Measurements from ENCODE around the gene ALS2CL. TPM values are rescaled to one million over a fixed set of nuclear protein-coding genes. Genes with fewer than 3 reads are reported as not detected.
A peak's percentile ranks its signal among the peaks of the same experiment; 100 is the strongest.

The ALS2CL gene
- total RNA-seq, 1 donor from 2014 or later, result 5.8 TPM

DNA sequence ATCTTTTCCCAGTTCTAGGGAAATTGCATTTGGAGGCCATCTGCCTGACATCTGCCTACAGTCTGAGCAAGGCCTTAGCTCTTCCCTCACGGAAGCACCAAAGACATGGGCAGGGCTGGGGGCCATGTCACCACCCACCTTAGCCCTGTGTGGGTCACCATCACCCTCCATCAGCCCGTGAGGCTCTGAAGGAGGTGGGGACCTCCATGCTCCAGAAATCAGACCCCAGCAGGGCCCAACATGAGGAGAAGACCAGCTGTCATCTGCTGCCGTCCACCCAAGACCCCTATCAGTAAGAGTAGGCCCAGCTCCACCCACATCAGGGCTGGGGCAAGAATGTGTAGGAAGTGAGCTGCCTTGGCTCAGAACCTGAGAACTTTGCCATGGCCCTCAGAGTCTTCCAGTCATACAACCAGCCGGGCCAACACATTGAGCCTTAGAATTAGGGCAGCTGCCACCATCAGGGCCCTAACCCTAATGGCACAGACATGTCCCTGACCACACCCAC is 9.6 kb upstream of the ALS2CL start:
- no peak for DNase-seq (ENCODE audit: low read depth in 2 of 2)

DNA sequence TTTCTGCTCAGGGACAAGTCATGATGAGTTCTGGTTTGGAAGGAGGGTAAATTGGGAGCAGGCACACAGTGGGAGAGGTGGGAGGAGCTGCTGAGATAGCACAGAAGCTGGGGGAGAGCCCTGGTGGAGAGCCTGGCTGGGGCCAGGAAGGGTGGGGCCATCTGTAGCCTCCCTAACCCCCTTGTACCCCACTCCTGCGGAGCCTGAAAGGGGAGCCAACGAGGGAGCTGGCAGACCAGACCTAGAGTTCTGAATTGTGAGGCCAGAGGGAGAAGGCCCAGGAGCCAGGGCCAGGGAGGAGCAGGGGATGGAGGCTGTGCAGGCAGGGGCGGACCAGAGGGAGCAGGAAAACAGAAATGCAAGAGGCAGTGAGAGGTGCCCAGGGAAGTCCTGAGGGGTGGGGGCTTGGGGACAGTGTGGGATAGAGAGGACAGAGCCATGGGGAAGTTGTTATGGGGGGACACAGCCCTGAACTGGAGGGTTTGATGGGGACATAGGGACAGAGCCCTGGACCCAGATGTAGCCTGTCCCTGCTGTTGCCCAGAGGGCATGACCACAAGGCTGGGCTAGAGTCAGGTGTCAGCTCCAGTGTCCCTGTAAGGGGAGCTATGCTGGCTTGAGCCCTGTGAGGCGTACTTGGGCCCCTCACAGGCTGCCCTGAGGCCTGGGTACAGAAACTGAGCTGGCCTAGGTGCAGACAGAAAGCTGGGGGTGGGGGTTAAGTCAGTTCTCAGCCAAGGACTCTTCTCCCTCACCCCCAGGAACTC is 8.9 kb upstream of the ALS2CL start:
- no peak for DNase-seq (ENCODE audit: low read depth in 2 of 2)

DNA sequence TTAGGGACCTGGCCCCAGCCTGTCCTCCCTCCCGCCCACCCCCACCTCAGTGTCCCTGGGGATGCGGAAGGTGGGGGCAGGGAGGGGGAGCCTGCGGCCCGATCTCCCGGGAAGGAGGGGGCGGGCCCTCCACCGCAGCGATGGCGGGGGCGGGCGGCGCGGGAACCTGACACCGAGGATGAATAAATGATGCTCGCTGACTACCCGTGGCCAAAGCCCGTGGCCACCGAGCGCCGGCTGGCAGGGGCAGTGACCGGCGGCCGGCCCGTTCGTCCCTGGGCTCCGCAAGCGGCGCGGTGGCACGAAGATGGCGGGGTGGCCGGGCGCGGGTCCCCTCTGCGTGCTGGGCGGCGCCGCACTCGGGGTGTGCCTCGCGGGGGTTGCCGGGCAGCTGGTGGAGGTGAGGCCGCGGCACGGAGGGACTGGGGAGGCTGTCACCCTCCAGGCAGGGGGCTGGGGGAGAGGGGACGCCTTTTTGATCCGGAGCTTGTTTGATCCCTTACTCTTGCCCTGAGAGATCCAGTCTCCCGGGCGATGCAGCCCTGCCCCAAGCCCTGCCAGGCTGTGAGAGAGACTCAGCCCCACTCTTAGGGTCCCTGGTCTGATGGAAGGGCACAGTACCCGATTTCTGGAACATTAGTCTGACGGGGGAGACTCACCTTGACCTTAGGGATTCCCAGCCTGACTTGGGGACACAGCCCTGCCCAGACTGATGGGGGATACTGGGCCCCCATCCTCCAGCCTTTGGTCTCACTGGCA is 7.9 kb upstream of the ALS2CL start, which contains the start of gene TMIE:
TMIE (plus strand) TSS at position 212 of the 759 bp plus-strand sequence; CDS start at position 308, 96 bp downstream.
- DNase-seq (ENCODE audit: low read depth in 2 of 2), result no peak

DNA sequence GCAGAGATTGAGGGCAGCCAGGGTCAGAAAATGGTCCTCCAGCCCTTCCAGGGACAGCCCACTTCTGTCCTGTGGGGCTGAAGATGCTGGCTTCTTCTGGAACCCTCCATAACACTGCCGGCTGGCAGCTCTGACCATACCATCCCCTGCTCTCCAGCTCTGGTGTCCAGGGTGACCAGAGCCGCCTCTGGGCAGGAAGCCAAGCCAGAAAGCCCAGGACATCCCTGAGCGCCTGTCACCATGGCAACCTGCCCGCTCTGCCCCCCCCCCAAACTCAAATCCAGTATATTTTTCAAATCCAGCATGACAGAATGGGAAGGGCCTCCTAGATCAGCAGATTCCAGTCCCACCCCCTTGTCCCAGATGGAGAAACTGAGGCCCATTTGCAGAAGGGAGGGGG is 7.3 kb upstream of the ALS2CL start:
- DNase-seq (ENCODE audit: low read depth in 2 of 2), result peak in 1 of 2 donors; percentile 18

DNA sequence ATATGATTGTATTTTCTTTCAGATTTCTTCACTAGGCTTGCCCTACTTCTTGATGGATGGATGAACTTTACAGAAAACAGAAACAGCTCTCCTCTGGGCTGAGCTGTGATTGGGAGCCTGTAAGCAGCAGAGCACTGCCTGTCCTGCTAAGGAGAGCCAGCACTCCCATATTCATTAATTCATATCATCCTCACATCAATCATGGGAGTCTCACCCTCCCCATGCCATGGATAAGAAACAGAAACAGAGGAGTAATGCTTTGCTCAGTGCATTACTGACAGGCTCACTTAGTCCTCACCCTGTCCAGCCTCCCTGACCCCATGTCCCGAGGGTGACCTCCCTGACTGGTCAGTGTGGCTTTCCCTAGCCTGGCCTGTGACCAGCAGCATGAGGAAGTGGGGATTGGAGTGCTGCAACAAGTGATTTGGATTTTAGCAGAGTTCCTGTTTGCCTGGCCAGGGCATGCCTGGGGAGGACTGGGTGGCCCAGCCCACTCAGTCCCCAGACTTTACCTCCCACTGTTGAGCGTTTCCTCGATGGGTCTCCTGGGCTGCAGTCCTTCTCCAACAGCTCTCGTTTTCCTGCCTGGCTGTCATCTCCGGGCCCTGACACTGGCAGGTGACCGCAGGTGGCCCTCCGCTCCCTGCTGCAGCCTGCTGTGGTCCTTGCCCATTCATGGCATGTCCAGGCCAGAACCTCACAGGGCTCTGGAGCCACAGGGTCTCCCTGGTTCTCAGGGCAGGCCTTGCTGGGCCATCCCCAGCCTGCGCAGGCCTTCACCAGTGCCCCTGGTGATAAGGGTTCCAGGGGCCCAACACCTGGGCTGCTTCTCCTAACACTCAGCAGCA is 6.4 kb upstream of the ALS2CL start:
- DNase-seq (ENCODE audit: low read depth in 2 of 2), result no peak

DNA sequence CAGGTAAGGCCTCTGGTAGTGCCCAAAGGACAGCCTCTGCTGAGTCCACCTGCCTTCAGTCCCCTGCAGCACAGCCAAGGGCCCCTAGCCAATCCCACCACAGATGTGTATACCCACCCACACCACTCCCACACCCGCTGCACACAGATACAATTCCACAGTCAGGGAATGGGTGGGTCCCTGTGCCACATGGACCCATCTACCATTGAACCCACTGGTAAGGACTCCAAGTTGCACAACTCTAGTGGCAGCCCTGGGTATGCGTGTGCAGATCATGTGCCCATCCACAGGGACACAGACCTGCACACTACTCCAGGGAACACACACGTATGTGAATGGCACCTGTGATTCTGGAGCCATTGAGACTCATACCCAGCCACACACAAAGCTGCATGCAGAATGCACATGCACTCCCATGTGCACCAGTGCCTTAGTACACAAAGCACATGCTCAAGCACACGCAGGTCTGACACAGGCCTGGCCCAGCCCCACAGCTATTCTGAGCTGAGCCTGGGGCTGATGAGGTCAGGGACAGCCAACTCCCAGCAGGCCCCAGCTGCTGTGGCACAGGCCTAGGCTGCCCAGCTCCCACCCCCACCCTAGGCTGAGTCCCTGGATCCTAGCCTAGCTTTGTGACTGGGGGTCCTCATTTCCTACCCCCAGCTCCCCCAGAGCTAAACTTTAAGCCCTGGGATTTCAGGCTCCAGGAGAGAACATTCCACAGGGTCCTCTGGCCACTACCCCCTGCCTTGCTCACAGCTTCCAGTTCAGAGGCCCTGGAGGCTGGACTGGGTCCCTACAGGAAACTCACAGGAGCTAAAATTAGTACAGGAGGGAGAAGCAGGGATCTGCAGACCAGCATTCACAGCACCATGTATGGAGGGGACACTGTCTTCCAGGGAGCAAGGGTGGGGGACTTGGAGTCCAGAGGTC is 2.7 kb upstream of the ALS2CL start:
- DNase-seq (ENCODE audit: low read depth in 2 of 2), result peak; percentile 20 to 27

DNA sequence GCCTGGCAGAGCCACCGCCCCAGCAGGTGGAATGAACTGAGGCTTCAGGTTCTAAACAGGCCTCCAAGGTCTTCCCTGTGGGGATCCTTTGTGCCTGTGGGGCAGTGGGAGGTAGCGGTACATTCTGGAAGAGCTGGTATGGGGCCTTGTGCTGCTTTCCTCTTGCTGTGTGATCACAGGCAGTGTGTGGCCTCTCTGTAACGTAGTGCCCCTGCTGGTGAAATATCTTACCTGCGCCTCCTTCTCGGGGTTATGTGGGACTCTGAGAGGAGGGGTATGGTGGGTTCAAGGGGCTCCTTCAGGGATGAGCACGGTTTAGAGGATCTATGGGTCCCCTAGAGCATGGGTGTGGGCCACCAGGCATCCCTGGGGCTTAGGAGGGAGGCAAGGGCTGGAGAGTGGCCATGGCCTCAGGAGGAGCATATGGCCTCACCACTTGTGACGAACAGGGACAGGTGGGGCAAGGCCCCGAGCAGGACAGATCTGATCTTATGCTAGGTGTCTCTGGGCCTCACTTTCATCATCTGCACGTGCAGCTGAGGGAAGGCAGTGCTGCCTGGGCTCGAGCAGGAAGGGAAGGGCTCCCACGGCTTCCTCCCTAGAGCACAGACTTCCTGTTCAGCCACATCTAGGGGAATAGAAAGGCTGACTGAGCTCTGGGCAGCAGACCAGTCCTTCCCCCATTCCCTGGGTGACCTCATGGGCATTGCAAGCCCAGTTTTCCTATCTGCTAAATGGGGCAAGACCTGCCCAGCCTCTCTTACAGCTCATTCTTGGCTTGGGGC is 1.9 kb upstream of the ALS2CL start:
- DNase-seq (ENCODE audit: low read depth in 2 of 2), result peak; percentile 70 to 94

DNA sequence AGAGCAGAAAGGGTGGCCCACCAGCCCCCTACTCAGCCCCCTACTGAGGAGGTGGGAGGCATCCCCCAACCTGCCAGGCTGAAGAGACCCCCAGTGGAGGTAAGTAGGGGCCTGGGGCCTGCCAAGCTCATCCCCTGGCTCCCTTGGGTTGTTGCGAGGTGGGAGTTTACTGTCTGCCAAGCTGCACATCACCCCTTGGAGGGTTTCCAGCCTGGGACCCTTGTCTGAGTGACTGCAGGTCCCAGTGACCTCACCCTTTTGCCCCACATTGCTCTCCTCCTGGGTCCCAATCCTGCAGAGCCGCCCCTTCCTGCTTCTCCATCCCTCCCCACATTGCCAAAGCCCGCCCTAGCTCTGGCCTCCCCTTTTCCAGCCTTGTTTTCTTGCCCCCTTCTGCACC is 1.0 kb upstream of the ALS2CL start:
- no peak for DNase-seq (ENCODE audit: low read depth in 2 of 2)

DNA sequence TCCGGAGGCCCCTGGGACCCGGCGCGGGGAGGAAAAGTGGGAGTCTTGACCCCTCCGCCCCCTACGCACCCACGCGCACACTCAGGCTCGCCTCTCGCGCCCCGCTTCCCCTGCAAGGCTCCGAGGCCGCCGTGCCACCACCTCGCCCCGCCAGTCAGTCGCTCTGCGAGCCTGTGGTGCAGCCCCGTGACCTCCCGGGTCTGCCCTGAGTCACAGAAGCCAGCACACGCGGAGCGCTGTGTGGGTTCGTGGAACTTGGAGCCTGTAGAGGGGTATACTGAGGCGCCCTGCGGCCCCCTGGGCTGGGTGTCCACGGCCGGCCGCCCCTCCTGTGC is 380 bp upstream of the ALS2CL start:
- DNase-seq (ENCODE audit: low read depth in 2 of 2), result peak; percentile 10 to 28

DNA sequence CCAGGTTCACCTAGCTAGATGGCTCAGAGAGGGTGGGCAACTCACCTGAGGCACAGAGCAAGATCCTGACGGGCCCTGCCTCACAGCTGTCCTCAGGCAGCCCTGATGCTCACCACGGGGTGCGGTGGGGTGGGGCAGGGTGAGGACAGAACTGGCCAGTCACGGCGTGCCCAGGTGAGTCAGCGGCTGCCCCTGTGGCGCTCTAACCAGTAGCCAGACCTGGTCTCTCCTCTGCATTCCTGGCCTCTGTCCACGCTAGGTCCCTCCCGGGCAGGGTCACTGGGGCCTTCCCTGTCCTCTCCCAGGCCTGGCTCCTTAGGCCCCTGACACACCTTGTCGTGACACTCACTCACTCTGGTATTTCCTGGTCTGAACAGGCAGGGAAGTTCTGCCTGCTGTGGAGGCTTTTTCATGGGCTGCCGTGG is 901 bp downstream of the ALS2CL start:
- peak; percentile 12 to 46 for DNase-seq (ENCODE audit: low read depth in 2 of 2)

DNA sequence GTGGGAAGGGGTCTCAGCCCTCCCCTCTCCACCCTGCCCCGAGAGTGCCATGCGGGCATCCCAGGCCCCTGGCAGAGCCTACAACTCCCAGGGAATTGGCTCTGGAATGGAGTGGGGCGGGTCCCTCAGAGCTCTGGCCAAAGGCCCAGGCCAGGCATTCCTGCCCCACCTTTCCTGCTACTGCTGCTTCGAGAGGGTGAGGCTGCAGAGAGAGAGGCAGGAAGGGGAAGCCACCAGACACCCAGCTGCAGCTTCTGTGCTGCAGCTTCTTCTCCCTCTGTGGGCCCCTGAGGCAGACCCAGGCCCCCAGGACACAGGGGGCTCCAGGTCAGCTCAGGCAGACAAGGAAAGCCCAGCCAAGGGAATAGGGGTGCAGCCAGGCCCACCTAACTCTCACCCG is 2.7 kb downstream of the ALS2CL start:
- peak; percentile 14 to 18 for DNase-seq (ENCODE audit: low read depth in 2 of 2)

DNA sequence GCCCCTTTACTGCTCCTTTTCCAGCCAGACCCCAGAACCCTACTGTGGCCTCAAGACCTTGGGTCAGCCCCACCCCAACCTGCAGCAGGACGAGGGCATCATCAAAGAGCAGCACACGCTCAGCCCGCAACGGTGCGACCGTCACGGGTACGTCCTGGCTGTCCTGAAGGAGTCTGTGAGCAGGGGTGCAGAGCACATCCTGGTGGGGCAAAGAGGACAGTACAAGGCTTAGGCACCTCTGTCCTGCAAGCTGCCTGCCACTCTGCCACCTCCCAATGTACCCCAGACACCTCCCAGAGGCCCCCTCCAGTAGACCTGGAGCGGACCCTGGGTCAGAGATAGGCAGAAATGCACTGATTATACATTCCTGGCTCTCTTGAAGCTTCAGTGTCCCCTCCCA is 8.0 kb downstream of the ALS2CL start:
- no peak for DNase-seq (ENCODE audit: low read depth in 2 of 2)

DNA sequence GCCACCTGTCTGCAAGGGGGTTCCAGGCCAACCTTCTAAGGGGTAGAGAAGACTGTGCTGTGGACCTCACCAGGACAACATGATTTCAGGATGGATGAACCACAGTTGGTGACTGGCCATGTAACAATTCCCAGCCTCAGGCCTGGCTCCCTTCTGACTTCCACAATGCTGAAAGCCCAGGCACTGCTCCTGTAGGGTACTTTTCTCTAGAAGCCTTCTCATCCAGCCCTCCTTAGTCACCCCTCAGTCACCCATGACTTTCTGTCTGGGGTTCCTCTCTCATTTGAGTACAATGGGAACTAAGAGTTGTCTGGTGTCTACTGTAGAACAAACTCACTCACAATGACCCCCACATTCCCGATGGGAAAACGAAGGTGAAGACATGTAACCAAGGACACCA is 8.6 kb downstream of the ALS2CL start:
- no peak for DNase-seq (ENCODE audit: low read depth in 2 of 2)

DNA sequence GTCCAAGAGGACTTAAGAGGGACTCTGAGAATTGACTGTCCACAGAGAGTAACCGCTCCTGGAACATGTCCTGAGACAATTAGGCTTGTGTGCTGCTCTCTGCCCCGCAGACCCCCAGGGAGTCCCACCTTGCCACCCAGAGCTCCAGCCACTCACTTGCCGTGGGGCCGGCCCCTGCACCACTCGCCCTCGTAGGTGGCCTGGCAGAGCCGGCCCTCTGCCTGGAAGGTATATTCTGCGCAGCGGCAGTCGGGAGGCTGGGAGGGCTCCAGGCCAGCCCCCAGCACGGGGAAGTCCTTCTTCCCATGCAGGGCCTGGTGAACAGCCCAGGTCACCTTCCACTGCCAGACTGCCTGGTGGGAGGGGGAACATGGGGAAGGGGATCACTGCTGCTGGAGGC is 10.5 kb downstream of the ALS2CL start:
- DNase-seq (ENCODE audit: low read depth in 2 of 2), result no peak

DNA sequence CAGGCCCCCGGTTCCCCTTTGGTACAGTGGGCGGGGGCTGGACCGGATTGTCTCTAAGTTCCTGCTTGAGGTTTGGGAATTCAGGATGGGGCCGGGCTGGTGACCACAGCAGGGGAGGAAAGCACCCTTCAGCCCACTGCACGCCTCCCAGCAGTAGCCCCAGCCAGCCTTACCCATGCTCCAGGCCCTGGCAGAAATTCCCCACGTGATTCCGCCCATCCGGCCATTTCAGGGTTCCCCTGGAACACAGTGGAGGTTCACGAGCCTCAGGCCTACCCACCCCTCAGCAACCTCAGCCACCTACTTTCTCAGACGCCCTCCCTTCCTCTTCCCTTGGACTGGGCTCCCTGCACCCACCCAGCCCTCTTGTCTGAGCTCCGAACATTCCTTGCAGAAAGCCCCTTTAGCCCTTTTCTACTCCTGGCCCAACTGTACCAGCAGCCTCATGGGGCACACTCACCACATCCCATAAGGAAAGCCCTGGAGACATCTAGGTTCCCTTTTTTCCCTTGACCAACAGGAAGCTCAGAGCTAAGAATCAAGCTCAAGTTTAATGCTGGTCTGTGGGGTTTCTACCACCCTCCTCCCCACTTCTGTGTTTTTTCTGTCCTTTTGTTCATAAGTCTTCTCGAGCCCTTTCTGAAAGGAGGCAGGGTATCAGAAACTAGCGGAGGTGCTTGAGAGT is 11.5 kb downstream of the ALS2CL start:
- no peak for DNase-seq (ENCODE audit: low read depth in 2 of 2)

DNA sequence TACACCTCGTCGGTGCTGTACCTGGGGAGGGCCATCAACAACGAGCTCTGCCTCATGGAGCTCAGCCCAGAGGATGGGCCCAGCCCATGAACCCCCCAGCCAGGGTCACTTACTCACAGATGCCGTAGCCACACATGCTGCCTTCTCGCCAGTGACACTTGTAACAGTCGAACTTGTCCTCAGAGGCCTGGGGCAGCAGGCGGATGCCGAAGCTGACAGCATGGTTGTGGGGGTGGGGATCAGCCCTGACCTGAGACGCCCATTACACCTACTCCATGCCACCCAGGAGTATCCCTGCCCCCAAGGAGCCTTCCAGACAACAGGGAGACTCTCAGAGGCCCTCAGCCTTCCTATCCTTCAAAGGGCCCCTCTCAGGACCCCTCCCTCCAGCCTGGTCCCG is 12.1 kb downstream of the ALS2CL start:
- no peak for DNase-seq (ENCODE audit: low read depth in 2 of 2)

DNA sequence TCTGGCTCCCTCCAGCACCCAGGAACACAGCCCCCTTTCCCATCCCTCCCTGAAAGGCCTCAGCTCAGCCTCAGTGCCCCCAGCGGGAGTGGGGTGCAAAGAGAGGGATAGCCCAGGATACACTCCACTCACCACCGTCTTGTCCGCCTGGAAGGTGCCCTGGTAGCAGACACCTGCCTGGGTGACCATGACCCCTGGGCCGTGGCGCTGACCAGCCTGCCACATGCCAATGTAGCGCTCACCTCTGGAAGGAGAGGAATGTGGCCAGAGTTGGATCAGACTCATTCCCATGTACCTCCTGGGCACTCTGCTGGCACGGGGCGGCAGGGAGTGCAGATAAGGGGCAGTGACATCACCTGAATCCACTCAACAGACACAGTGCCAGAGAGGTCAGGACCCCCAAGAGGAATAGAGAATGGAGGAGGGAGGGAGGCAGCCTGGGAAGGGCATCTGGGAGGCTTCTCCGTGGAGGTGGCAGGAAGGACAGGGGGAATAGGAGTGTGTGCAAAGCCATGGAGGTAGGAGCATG is 13.1 kb downstream of the ALS2CL start:
- no peak for DNase-seq (ENCODE audit: low read depth in 2 of 2)

DNA sequence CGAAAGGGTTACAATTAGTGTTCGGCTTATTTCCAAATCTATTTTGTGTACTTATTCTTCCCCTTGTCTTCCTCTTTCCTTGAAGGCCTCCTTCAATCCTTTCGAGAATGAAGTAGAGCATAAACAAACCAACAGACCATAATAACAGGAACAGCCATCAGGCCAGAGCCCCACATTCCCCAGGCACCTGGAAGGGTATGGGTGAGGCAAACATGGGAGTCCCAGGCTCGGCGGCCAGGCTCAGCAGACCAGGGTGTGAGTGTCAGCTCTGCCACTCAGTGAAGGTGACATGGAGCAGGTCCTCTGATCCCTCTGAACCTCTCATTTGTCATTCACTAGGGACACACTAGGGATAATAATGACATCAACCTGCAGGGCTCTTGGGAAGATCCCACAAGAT is 13.8 kb downstream of the ALS2CL start:
- DNase-seq (ENCODE audit: low read depth in 2 of 2), result no peak

DNA sequence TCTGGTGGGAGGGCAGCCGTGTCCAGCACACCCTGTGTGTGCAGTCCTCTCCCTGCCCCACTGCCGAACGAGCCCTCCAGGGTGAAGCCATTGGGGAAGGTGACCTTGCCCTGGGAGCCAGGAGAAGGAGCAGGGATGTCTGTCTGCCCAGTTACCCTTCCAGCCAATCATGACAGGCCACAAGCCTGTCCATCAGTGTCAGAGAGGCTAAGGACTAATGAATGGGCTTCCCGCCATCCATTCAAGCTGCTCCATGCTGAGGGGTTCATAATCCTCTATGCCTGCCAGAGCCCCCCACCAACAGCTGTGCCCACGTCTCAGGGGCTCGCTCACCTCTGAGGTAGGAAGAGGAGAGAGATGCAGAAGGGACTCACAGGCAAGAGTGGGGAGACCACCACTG is 15.2 kb downstream of the ALS2CL start:
- no peak for DNase-seq (ENCODE audit: low read depth in 2 of 2)

Measured in lung microvascular endothelial cell (primary cell).